Body of pancreas (tissue), 4 donors: ENCODE results near the gene HNF1A.

Experiments
- POLR2A ChIP-seq, 3 donors: fragments of 450-650 bp; IDR thresholded peaks; one replicate each; pipeline ENCODE4 v1.6.1; 2016; ENCODE audit warnings: antibody characterized with exemption in 3 of 3, mild to moderate bottlenecking in 2 of 3
- TF ChIP-seq, protein P1 (sequence below), 7 experiments: fragments of 450-650 bp in 4 of 7; fragments of 200-600 bp in 3 of 7; sonication (generic) in 3 of 7; IDR thresholded peaks; one replicate each; pipeline ENCODE4 v1.5.1; 2016 to 2019; ENCODE audit warnings: antibody characterized with exemption in 7 of 7

DNA sequence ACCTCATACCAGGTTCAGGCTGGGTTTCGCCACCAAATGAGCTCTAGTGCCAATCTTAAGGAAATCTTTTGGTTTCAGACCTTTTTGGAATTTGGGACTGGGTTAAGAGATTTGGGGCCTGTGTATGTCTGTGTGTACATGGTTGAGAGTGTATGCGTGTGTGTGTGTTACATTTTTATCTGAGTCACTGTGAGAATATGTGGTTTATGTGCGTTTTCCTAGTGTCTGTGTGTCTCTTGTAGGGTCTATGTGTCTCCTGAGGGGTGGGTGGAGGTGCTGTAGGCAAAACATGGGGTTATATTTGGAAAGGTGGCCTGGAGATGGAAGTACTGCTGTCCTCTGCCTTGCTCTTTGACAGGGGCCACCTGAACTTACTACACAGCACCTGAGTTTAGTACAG, 20.1 kb downstream of the HNF1A start:
- no peak for TF ChIP-seq POLR2A (IDR thresholded peaks at IDR 0.05)
- TF ChIP-seq, protein P1, sequence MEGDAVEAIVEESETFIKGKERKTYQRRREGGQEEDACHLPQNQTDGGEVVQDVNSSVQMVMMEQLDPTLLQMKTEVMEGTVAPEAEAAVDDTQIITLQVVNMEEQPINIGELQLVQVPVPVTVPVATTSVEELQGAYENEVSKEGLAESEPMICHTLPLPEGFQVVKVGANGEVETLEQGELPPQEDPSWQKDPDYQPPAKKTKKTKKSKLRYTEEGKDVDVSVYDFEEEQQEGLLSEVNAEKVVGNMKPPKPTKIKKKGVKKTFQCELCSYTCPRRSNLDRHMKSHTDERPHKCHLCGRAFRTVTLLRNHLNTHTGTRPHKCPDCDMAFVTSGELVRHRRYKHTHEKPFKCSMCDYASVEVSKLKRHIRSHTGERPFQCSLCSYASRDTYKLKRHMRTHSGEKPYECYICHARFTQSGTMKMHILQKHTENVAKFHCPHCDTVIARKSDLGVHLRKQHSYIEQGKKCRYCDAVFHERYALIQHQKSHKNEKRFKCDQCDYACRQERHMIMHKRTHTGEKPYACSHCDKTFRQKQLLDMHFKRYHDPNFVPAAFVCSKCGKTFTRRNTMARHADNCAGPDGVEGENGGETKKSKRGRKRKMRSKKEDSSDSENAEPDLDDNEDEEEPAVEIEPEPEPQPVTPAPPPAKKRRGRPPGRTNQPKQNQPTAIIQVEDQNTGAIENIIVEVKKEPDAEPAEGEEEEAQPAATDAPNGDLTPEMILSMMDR (IDR thresholded peaks at IDR 0.05), result no peak
